Measurements from ENCODE around the gene CPSF4L.

CPSF4L gene

GRCh38 chr17:73249700-73250099, 12.0 kb downstream of the CPSF4L start:
- Histone ChIP-seq H3K27ac (no peak overlapping the region), H3K4me3 (no peak overlapping the region)

GRCh38 chr17:73248532-73248931, 13.1 kb downstream of the CPSF4L start:
- H3K27ac ChIP-seq = no peak overlapping the region
- H3K4me3 ChIP-seq = no peak overlapping the region

- no peak overlapping the region for H3K4me3 ChIP-seq
Observed at GRCh38 chr17:73247726-73248125, 14.0 kb downstream of the CPSF4L start.

GRCh38 chr17:73240561-73240960, 21.1 kb downstream of the CPSF4L start:
- Histone ChIP-seq H3K4me3 (no peak overlapping the region), H3K27ac (no peak overlapping the region)

More at GRCh38 chr17:73247726-73248125, 14.0 kb downstream of the CPSF4L start:
- H3K27ac ChIP-seq = no peak overlapping the region

- Histone ChIP-seq H3K27ac (peak overlapping the region in 1 of 21 experiments; percentile 15), H3K4me3 (no peak overlapping the region)
Observed at GRCh38 chr17:73237714-73238113, 24.0 kb downstream of the CPSF4L start.

GRCh38 chr17:73234736-73235135, 26.9 kb downstream of the CPSF4L start:
- H3K4me3 ChIP-seq = no peak overlapping the region
- H3K27ac ChIP-seq = no peak overlapping the region

GRCh38 chr17:73232587-73233373, 28.9 kb downstream of the CPSF4L start:
- Histone ChIP-seq H3K27ac (peak overlapping the region; percentile 42 to 99 (median 91)), H3K4me3 (peak overlapping the region; percentile 69 to 100 (median 97))

- Histone ChIP-seq H3K27ac (peak overlapping the region; percentile 42 to 99 (median 91)), H3K4me3 (peak overlapping the region; percentile 69 to 100 (median 97))
Observed at GRCh38 chr17:73231841-73232586, 29.7 kb downstream of the CPSF4L start.

GRCh38 chr17:73231395-73231794, 30.3 kb downstream of the CPSF4L start:
- peak overlapping the region; percentile 69 to 100 (median 97) for H3K4me3 ChIP-seq
- peak overlapping the region in 20 of 21 experiments; percentile 77 to 99 (median 92) for H3K27ac ChIP-seq

GRCh38 chr17:73230088-73230487, 31.6 kb downstream of the CPSF4L start:
- Histone ChIP-seq H3K4me3 (no peak overlapping the region), H3K27ac (peak overlapping the region in 1 of 21 experiments; percentile 17)

GRCh38 chr17:73228748-73229236, 32.9 kb downstream of the CPSF4L start:
- Histone ChIP-seq H3K27ac (peak overlapping the region in 10 of 21 experiments; percentile 1 to 69 (median 30)), H3K4me3 (no peak overlapping the region)

- H3K27ac ChIP-seq = peak overlapping the region in 3 of 21 experiments; percentile 16 to 66 (median 56)
Observed at GRCh38 chr17:73227944-73228343, 33.7 kb downstream of the CPSF4L start.

GRCh38 chr17:73227379-73227778, 34.3 kb downstream of the CPSF4L start:
- peak overlapping the region in 4 of 21 experiments; percentile 15 to 66 (median 36) for H3K27ac ChIP-seq
- no peak overlapping the region for H3K4me3 ChIP-seq

More at GRCh38 chr17:73227944-73228343, 33.7 kb downstream of the CPSF4L start:
- no peak overlapping the region for H3K4me3 ChIP-seq

- Histone ChIP-seq H3K4me3 (no peak overlapping the region), H3K27ac (peak overlapping the region in 5 of 21 experiments; percentile 12 to 42 (median 17))
Observed at GRCh38 chr17:73226556-73227172, 35.0 kb downstream of the CPSF4L start.

GRCh38 chr17:73224663-73225305, 36.9 kb downstream of the CPSF4L start:
- H3K27ac ChIP-seq = peak overlapping the region in 2 of 21 experiments; percentile 24 to 57

GRCh38 chr17:73224237-73224636, 37.4 kb downstream of the CPSF4L start:
- no peak overlapping the region for H3K4me3 ChIP-seq
- H3K27ac ChIP-seq = peak overlapping the region in 1 of 21 experiments; percentile 24

More at GRCh38 chr17:73224663-73225305, 36.9 kb downstream of the CPSF4L start:
- H3K4me3 ChIP-seq = no peak overlapping the region

GRCh38 chr17:73223626-73224230, 38.0 kb downstream of the CPSF4L start:
- Histone ChIP-seq H3K27ac (no peak overlapping the region), H3K4me3 (no peak overlapping the region)

GRCh38 chr17:73215447-73215846, 46.2 kb downstream of the CPSF4L start:
- Histone ChIP-seq H3K4me3 (no peak overlapping the region), H3K27ac (no peak overlapping the region)

GRCh38 chr17:73214851-73215250, 46.8 kb downstream of the CPSF4L start:
- Histone ChIP-seq H3K4me3 (no peak overlapping the region), H3K27ac (no peak overlapping the region)
